Osteoblast (primary cell): ENCODE results near the gene ARHGAP10. TPM values are rescaled to one million over a fixed set of nuclear protein-coding genes. Genes with fewer than 3 reads are reported as not detected.

Experiments used
- DNase-seq: peaks from one replicate; pipeline ENCODE4 v3.0.0; 2011; ENCODE audit warnings: low spot score, mixed read lengths; ENCODE audit not compliant: insufficient read length; ENCODE audit errors: missing footprints
- H2AFZ ChIP-seq: 2 replicates; pipeline ENCODE4 v1.6.0; 2011; ENCODE audit warnings: mild to moderate bottlenecking, low read length
- H3K27ac ChIP-seq: 2 replicates; pipeline ENCODE4 v1.5.1; 2011; ENCODE audit warnings: mild to moderate bottlenecking, low read depth, low read length, moderate library complexity
- H3K27me3 ChIP-seq: 2 replicates; pipeline ENCODE4 v1.6.0; 2012; ENCODE audit warnings: mild to moderate bottlenecking, control low read depth, inconsistent platforms, low read length, moderate library complexity; ENCODE audit not compliant: insufficient read depth
- H3K36me3 ChIP-seq: 2 replicates; pipeline ENCODE4 v1.5.1; 2011; ENCODE audit warnings: mild to moderate bottlenecking, low read length, control low read depth, moderate library complexity; ENCODE audit not compliant: insufficient read depth
- H3K4me1 ChIP-seq: 2 replicates; pipeline ENCODE4 v1.5.1; 2011; ENCODE audit warnings: mild to moderate bottlenecking, low read length, control low read depth, moderate library complexity; ENCODE audit not compliant: insufficient read depth
- H3K4me2 ChIP-seq: 2 replicates; pipeline ENCODE4 v1.6.0; 2011; ENCODE audit warnings: mild to moderate bottlenecking, low read length; ENCODE audit not compliant: insufficient read depth
- H3K4me3 ChIP-seq: fragments of 200-600 bp; sonication (generic); 3 replicates; pipeline ENCODE4 v1.5.1; 2012; ENCODE audit warnings: mild to moderate bottlenecking, low read length, inconsistent platforms; ENCODE audit not compliant: insufficient read depth
- H3K79me2 ChIP-seq: 2 replicates; pipeline ENCODE4 v1.6.0; 2012; ENCODE audit warnings: mild to moderate bottlenecking, low read length, control low read depth, inconsistent platforms; ENCODE audit not compliant: insufficient read depth
- H3K9me3 ChIP-seq: 2 replicates; pipeline ENCODE4 v1.5.1; 2011; ENCODE audit warnings: low read depth, low read length, control low read depth
- H4K20me1 ChIP-seq: 2 replicates; pipeline ENCODE4 v1.6.0; 2012; ENCODE audit warnings: mild to moderate bottlenecking, low read length, control low read depth; ENCODE audit not compliant: insufficient read depth
- CTCF ChIP-seq: IDR thresholded peaks from 2 replicates; pipeline ENCODE4 v1.5.1; 2011; ENCODE audit warnings: mild to moderate bottlenecking, low read depth, low read length, moderate library complexity; ENCODE audit errors: extremely low read depth
- total RNA-seq: library from RNA; depleted of rRNA; stranded (reverse); fragments of >200 nt; gene quantifications from 2 replicates; pipeline ENCODE4 v1.2.3, GENCODE V29; 2012

The ARHGAP10 gene
- total RNA-seq, 1 donor: 31.5 TPM

- H3K79me2 ChIP-seq: peaks cover 7% of the 10 kb centered on the region
- H2AFZ ChIP-seq: peak overlapping the region; percentile 17
- no peaks in the 10 kb centered on the region for H3K9me3 ChIP-seq
- no peak for TF ChIP-seq CTCF
- no peaks in the 10 kb centered on the region for H3K36me3 ChIP-seq
- DNase-seq: peak; percentile 87
- H4K20me1 ChIP-seq: no peaks in the 10 kb centered on the region
- no peaks in the 10 kb centered on the region for H3K27me3 ChIP-seq
- peak overlapping the region; percentile 70 for H3K4me2 ChIP-seq
- H3K27ac ChIP-seq: peak overlapping the region; percentile 80
- no peak overlapping the region for H3K4me3 ChIP-seq
- H3K4me1 ChIP-seq: peaks cover 21% of the 10 kb centered on the region
These were observed 99.8 kb downstream of the ARHGAP10 start for GRCh38 chr4:147831551-147832171.

GRCh38 chr4:147833254-147833653 lies 101.4 kb downstream of the ARHGAP10 start:
- H3K27me3 ChIP-seq: no peaks in the 10 kb centered on the region
- H3K4me2 ChIP-seq: no peak overlapping the region
- H3K4me3 ChIP-seq: no peak overlapping the region
- no peak for DNase-seq
- TF ChIP-seq CTCF: no peak
- H2AFZ ChIP-seq: no peak overlapping the region
- peaks cover 21% of the 10 kb centered on the region for H3K4me1 ChIP-seq
- no peaks in the 10 kb centered on the region for H4K20me1 ChIP-seq
- peak overlapping the region; percentile 80 for H3K27ac ChIP-seq
- H3K36me3 ChIP-seq: no peaks in the 10 kb centered on the region
- H3K79me2 ChIP-seq: peaks cover 7% of the 10 kb centered on the region
- no peaks in the 10 kb centered on the region for H3K9me3 ChIP-seq

GRCh38 chr4:147833741-147834140 lies 101.9 kb downstream of the ARHGAP10 start:
- no peak overlapping the region for H2AFZ ChIP-seq
- H3K4me1 ChIP-seq: peaks cover 21% of the 10 kb centered on the region
- TF ChIP-seq CTCF: no peak
- H3K27me3 ChIP-seq: no peaks in the 10 kb centered on the region
- H3K27ac ChIP-seq: no peak overlapping the region
- H3K9me3 ChIP-seq: no peaks in the 10 kb centered on the region
- H3K36me3 ChIP-seq: no peaks in the 10 kb centered on the region
- H4K20me1 ChIP-seq: no peaks in the 10 kb centered on the region
- no peak for DNase-seq
- H3K79me2 ChIP-seq: peaks cover 7% of the 10 kb centered on the region
- H3K4me3 ChIP-seq: no peak overlapping the region
- H3K4me2 ChIP-seq: no peak overlapping the region

GRCh38 chr4:147834480-147834879 lies 102.6 kb downstream of the ARHGAP10 start:
- Histone ChIP-seq H3K4me2 (no peak overlapping the region), H4K20me1 (no peaks in the 10 kb centered on the region), H3K27me3 (no peaks in the 10 kb centered on the region), H3K9me3 (no peaks in the 10 kb centered on the region), H3K4me1 (peaks cover 21% of the 10 kb centered on the region), H3K36me3 (no peaks in the 10 kb centered on the region), H3K27ac (no peak overlapping the region), H3K79me2 (peaks cover 7% of the 10 kb centered on the region), H2AFZ (no peak overlapping the region), H3K4me3 (no peak overlapping the region)
- DNase-seq: no peak
- no peak for TF ChIP-seq CTCF
